NCI-H1105 (cell line): ENCODE data around the gene FHOD3.

Source experiments
- DNase-seq: peaks from one replicate; lab custom pipeline; 2025; lab: John Stamatoyannopoulos, UW

FHOD3 gene

GRCh38 chr18:36322734-36323133 lies 25.2 kb downstream of the FHOD3 start:
- no peak for DNase-seq

DNA sequence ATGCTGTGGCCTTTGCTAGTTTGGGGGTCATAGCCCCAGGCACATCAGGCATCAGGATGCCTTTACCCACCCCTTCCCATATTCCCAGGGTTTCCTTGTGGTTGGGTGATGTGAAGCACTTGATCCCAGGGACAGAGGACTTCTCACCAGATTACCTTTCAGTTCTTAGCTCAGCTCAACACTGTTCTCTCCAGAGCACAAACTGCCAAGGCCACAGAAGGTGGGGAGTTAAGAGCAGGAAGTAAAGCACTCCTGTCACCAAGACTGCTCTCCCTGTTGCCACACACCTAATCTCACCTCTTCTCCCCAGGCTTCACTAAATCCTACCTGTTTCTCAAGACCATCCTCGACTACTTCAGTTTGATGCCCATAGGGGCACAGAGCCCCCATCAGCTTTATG lies 25.9 kb downstream of the FHOD3 start:
- DNase-seq: no peak

DNA sequence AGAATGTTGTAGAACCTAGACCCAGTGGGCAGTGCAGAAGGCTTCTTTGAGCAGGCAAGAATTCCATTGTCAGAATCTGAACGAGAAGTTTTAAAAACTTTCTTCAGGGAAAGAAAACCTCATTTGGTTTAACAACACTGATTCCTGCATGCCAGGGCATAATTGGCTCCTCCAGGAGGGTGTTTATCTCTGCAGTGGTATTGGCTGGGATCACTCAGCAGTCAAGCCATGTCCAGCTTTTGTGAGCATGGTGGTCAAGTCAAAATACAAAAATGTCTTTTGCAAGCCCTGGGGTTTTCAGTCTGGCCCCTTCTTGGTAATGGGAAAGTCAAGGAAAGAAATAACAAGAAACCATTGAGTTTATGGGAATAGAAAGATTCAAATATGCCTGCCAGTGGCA lies 28.3 kb downstream of the FHOD3 start:
- DNase-seq: no peak

DNA sequence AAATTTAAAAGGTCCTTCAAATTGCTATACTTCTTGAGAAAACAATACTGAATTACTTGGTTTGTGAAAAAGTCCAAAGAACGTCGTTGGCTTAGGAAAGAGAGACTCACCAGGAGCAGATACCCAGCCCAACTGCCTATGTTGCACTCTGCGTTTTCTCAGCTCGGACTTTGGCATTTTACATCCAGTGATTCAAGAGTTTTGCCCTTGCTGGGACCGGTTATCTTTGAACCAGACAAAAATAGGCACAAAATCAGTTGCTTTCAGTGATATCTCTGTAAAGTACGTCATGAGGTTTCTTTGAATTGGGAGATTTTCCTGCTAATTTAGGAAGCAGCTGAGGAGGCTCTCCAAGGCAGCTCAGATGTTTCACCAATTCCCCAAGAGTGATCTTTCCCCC lies 29.3 kb downstream of the FHOD3 start:
- DNase-seq: no peak

- DNase-seq: no peak
These were observed 30.1 kb downstream of the FHOD3 start for GRCh38 chr18:36327352-36328316.

DNA sequence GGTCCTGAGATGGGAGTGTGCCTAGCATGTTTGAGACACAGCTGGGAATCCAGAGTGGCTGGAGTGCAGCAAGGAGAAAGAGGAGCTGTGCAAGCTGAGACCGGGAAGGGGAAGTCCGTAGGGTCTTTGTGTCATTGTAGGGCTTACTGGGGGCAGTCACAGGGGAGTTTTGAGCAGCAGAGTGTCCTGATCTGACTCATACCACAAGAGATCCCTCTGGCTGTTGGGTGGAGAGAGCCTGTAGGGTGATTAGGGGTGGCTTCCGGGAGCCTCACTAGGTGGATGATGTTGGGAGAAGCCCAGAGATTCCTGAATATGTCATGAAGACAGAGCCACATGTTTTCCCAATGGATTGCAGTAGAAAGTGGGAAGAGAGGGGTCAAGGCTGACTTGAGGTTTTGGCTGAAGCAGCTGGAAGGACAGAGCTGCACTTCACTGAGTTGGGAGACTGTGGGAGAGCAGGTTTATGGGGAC lies 30.9 kb downstream of the FHOD3 start:
- no peak for DNase-seq

DNA sequence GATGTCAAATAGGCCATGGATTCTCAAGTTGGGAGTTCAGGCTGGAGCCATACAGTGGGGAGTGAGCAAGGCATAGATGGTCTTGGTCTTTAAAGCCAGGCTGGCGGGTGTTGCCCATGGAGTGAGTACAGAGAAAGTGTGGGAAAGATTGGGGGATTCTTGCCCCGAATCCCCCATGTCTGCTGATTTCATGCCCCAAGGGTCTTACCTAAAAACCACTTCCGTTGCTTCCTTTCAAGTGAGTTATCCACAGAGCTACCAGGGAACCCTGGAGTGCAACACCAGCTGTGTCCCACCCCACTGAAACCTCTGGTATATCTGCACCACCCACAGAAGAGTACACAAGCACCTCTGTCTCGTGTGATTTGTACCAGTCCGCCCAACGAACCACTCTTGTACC lies 31.4 kb downstream of the FHOD3 start:
- no peak for DNase-seq

GRCh38 chr18:36329684-36330434 lies 32.3 kb downstream of the FHOD3 start:
- DNase-seq: no peak

- DNase-seq: no peak
These were observed 33.0 kb downstream of the FHOD3 start for GRCh38 chr18:36330435-36331052.

DNA sequence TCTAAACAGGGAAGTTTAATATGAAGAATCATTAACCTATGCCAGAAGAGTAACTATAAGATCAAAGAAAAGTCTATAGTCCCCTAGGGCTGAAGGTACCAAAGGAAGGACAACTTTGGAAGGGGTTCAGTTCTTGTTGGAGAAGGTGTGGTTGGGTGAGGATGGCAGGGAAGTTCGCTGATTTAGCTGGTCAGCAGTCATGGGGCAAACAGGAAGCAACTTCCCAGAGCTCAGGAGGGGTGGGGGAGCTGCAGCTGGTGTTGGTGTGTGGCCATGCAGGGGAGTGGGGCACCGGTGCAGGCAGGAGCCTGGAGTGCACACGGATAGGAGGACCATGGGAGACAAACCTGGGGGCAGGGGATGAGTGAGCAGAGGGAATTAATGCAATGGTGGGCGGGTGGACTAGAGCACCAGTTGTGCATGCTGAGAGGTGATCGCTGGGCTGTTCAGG lies 34.0 kb downstream of the FHOD3 start:
- no peak for DNase-seq

GRCh38 chr18:36333414-36333813 lies 35.9 kb downstream of the FHOD3 start:
- no peak for DNase-seq

DNA sequence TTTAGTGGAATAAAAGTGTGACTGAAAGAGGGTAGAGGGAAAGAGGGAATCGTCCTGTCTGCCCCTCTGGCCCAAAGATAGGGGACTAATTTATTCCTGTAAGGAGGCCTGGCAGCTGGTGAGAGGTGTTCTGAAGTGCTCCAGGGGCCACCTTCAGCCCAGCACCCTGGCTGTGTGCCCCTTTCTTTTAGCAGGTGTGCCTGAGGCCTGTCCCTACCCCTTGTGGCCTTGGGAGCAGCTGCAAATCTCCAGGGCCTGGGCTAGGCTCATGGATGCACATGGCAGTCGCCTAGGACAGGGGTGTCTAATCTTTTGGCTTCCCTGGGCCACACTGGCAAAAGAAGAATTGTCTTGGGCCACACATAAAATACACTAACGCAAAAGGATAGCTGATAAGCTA lies 37.3 kb downstream of the FHOD3 start:
- no peak for DNase-seq

- no peak for DNase-seq
These were observed 38.2 kb downstream of the FHOD3 start for GRCh38 chr18:36335476-36336279.

DNA sequence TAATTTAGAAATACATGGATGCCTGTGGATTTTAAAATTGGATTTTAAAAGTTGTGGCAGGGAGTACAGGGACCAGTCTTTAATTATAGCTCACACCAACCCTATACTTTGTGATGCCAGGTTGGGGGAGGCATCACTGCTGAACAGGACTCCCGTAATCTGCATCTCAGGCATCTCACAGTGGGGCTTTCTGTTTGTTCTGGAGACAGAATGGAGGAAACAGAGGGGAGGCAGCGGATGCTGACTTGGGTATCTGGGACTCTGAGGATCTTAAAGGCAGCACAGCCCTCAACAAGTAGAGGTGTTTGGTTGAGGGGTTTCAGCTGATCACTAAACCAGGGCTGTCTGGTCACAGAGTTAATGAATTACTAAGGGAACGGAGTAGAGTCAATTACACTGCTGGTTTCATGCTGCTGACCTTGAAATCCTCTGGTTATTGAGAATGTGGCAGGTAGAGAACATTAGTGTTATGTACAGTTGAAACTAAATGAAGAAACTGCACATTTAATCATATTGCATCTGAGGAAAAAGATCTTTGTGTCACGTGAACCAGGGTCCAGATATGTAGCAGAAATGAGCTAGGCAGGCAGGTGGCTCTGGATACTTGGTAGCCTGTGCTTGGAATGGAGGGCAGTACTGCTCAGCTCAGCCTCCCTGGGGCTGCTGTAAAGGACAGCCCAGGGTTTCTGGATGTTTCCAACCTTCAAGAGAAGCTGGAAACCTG lies 40.3 kb downstream of the FHOD3 start:
- no peak for DNase-seq

DNA sequence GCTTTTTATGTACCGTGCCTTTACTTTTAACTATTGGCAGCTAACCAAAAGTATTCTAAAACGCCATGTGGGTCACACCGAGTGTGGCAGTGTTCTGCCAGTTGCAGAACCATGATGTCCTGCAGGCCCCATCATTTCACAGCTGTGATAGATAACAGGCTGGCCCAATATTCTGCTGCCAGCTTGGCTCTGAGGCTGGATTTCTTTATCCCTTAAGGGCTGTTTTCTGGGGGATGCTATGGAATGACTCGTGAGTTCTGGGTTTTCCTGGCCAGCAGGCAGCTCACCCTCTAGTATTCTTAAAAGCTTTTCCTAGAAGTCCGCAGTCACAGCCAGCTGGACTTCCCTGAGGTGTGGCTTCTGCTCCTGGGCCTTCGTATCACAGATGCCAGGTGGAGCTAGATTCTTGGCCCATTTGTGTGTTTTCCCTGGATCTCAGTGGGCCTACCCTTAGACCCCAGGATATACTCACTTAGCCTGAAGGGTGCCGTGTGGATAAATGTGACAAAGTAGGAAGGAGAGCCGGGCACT lies 41.0 kb downstream of the FHOD3 start:
- DNase-seq: no peak

DNA sequence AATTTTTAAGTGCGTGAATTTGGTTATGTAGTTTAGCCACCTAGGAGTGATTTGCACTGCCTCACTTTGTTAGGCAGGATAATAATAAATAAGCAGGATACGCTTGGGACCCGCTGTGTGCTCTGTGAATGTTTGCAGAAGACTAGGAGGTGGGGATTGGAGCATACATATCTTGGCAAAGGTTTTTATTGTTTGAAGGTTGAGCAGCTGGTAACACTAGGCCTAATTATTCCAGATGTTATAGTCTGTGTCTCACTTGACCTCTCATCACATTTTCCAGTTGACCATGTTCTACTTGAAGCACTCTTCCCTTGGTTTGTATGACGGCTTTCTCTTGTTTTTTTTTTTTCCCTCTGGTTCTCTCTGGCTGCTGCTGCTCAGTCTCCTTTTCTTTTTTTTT lies 42.7 kb downstream of the FHOD3 start:
- no peak for DNase-seq

GRCh38 chr18:36341944-36342343 lies 44.4 kb downstream of the FHOD3 start:
- no peak for DNase-seq

DNA sequence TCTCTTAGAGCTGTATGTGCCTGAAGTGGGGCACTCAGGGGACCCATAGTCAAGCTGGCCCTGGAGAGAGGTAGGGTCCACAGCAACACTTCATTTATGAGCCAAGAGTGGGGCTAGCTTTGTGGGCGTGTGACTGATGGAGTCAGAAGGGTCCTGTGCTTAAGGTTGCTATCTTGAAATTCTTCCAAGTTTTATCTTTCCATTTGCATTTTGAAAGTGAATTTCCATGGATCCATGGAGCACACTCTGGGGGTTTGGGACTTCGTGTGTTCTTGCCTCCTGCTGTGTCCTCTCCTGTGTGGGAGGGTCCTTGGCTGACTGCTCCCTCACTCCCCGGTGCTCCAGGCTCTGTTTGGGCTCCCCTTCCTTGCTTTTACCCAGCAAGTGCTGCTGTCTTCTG lies 50.8 kb downstream of the FHOD3 start:
- DNase-seq: no peak

- DNase-seq: no peak
These were observed 51.5 kb downstream of the FHOD3 start for GRCh38 chr18:36348971-36349417.

DNA sequence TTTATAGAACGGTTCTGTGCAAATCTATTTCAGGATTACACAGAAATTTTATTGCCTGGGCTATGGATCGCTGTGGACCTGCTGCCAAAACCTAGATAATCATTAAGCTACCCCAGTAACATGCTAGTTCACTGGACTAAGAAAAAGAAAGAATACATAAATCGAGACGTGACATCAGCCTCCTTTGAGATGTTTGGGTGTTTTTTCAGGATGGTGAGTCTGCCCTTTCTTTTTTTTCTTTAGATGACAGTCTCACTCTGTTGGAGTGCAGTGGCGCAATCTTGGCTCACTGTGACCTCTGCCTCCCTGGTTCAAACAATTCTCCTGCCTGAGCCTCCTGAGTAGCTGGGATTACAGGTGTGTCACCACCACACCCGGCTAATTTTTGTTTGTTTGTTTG lies 52.0 kb downstream of the FHOD3 start:
- no peak for DNase-seq

DNA sequence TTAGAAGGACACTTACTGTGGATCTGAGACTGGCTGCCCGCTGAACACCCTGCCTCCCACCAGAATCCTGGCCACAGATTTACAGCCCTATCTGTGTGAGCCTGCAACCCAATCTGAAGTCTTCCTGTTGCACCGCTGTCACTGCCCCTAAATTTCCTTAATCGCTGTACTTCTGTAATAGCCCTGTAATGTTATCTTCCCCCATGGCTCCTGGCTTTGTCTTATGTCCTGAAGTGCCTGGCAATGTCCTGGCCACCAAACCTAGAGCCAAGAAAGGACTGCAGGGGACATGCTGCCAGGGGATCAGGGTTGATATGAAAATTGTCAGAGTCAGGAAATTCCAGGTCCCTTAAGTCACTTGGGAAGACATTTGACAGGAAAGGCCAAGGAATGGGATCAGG lies 52.7 kb downstream of the FHOD3 start:
- no peak for DNase-seq
